Caco-2 (cell line): Measurements from ENCODE around the gene MICOS13. TPM values are rescaled to one million over a fixed set of nuclear protein-coding genes. Genes with fewer than 3 reads are reported as not detected.

Experiments used
- BruUV-seq: library from RNA; stranded (reverse); fragments of 400-500 nt; replicated peaks from 2 replicates; lab custom pipeline; 2021; lab: Mats Ljungman, UMichigan
- CTCF ChIA-PET: fragments of 300-600 bp; sonication (Branson Sonifier 250); formaldehyde crosslinking; loops from one replicate; lab custom pipeline; 2022; ENCODE audit warnings: antibody characterized with exemption; lab: Charles Lee
- POLR2A ChIA-PET: fragments of 300-600 bp; sonication (Branson Sonifier 250); formaldehyde crosslinking; loops from one replicate; lab custom pipeline; 2022; ENCODE audit warnings: antibody characterized with exemption; lab: Charles Lee
- DNase-seq, 2 experiments: peaks; one replicate each; pipeline versions ENCODE4 v3.0.0 to v3.0.0-alpha.2; 2020 to 2022
- H3K27me3 ChIP-seq: replicated peaks from 2 replicates; pipeline ENCODE4 v1.6.0; 2011; ENCODE audit warnings: low read length; ENCODE audit not compliant: control insufficient read depth, insufficient read depth
- H3K36me3 ChIP-seq: 2 replicates; pipeline ENCODE4 v1.5.1; 2011; ENCODE audit warnings: low read length; ENCODE audit not compliant: control insufficient read depth, insufficient read depth
- H3K4me1 ChIP-seq: fragments of 250-450 bp; sonication (Bioruptor Pico); 2 replicates; pipeline ENCODE4 v1.5.1; 2020; ENCODE audit warnings: mild to moderate bottlenecking
- H3K4me3 ChIP-seq: 2 replicates; pipeline ENCODE4 v1.5.1; 2011; ENCODE audit warnings: low read depth, mild to moderate bottlenecking, control low read depth, low read length
- H3K9me3 ChIP-seq: fragments of 250-450 bp; sonication (Bioruptor Pico); 2 replicates; pipeline ENCODE4 v1.5.1; 2020; ENCODE audit warnings: mild to moderate bottlenecking, moderate library complexity
- H3K27ac Mint-ChIP-seq: one replicate; pipeline ENCODE4 v1.8.0; 2022; ENCODE audit warnings: mixed read lengths; ENCODE audit not compliant: unreplicated experiment
- H3K27me3 Mint-ChIP-seq: one replicate; pipeline ENCODE4 v1.8.0; 2022; ENCODE audit warnings: mixed read lengths; ENCODE audit not compliant: insufficient read depth, unreplicated experiment
- H3K36me3 Mint-ChIP-seq: one replicate; pipeline ENCODE4 v1.8.0; 2022; ENCODE audit warnings: mild to moderate bottlenecking, mixed read lengths; ENCODE audit not compliant: insufficient read depth, unreplicated experiment
- H3K4me1 Mint-ChIP-seq: one replicate; pipeline ENCODE4 v1.8.0; 2022; ENCODE audit warnings: low read depth, mixed read lengths; ENCODE audit not compliant: unreplicated experiment
- H3K4me3 Mint-ChIP-seq: one replicate; pipeline ENCODE4 v1.8.0; 2022; ENCODE audit warnings: mild to moderate bottlenecking, moderate library complexity, mixed read lengths; ENCODE audit not compliant: unreplicated experiment
- H3K9me3 Mint-ChIP-seq: one replicate; pipeline ENCODE4 v1.8.0; 2022; ENCODE audit warnings: mixed read lengths; ENCODE audit not compliant: unreplicated experiment
- intact Hi-C: fragments of 100-400 bp; cut with micrococcal nuclease; formaldehyde crosslinking; loops from one replicate; pipeline ENCODE4 v1.10.0; 2022; ENCODE audit not compliant: unreplicated experiment
- total RNA-seq: library from RNA; stranded (reverse); gene quantifications from 2 replicates; pipeline ENCODE4 v1.2.3, GENCODE V29; 2022
- TF ChIP-seq, protein P1 (sequence below), 2 experiments: fragments of 200-600 bp in 1 of 2; IDR thresholded peaks; 1 replicate in 1 of 2; 2 replicates in 1 of 2; pipeline versions ENCODE4 v1.5.1 to v1.8.0; 2011 to 2022; ENCODE audit warnings: antibody characterized with exemption in 1 of 2, control low read depth in 1 of 2, inconsistent platforms in 1 of 2, low read depth in 1 of 2, low read length in 1 of 2, mild to moderate bottlenecking in 1 of 2, moderate library complexity in 1 of 2; ENCODE audit not compliant: insufficient read depth in 1 of 2, severe bottlenecking in 1 of 2, unreplicated experiment in 1 of 2

MICOS13 gene
- total RNA-seq, 1 experiment from 2014 or later = 43.1 TPM

- BruUV-seq = no TSS peak
- Histone ChIP-seq H3K9me3 (no peaks in the 10 kb centered on the region), H3K4me3 (no peak overlapping the region), H3K27me3 (no peaks in the 10 kb centered on the region), H3K4me1 (no peaks in the 10 kb centered on the region; the same call in 1 of the 2 replicates), H3K36me3 (no peaks in the 10 kb centered on the region)
- TF ChIP-seq, protein P1, sequence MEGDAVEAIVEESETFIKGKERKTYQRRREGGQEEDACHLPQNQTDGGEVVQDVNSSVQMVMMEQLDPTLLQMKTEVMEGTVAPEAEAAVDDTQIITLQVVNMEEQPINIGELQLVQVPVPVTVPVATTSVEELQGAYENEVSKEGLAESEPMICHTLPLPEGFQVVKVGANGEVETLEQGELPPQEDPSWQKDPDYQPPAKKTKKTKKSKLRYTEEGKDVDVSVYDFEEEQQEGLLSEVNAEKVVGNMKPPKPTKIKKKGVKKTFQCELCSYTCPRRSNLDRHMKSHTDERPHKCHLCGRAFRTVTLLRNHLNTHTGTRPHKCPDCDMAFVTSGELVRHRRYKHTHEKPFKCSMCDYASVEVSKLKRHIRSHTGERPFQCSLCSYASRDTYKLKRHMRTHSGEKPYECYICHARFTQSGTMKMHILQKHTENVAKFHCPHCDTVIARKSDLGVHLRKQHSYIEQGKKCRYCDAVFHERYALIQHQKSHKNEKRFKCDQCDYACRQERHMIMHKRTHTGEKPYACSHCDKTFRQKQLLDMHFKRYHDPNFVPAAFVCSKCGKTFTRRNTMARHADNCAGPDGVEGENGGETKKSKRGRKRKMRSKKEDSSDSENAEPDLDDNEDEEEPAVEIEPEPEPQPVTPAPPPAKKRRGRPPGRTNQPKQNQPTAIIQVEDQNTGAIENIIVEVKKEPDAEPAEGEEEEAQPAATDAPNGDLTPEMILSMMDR (IDR thresholded peaks at IDR 0.05; ENCODE audit: insufficient read depth in 1 of 2, low read depth in 1 of 2, low read length in 1 of 2, severe bottlenecking in 1 of 2, unreplicated experiment in 1 of 2) = no peak
- intact Hi-C loops = no loop called here
- H3K4me3 Mint-ChIP-seq = no peak overlapping the region
- peaks cover 15% of the 10 kb centered on the region for H3K4me1 Mint-ChIP-seq
- DNase-seq = no peak
- POLR2A ChIA-PET = no interaction called here
- no peaks in the 10 kb centered on the region for H3K9me3 Mint-ChIP-seq
- no peaks in the 10 kb centered on the region for H3K27me3 Mint-ChIP-seq
- H3K36me3 Mint-ChIP-seq = peaks cover 64% of the 10 kb centered on the region
- no peak overlapping the region for H3K27ac Mint-ChIP-seq
- CTCF ChIA-PET = no interaction called here
Observed at GRCh38 chr19:5678071-5678718, 2.1 kb downstream of the MICOS13 start.

DNA sequence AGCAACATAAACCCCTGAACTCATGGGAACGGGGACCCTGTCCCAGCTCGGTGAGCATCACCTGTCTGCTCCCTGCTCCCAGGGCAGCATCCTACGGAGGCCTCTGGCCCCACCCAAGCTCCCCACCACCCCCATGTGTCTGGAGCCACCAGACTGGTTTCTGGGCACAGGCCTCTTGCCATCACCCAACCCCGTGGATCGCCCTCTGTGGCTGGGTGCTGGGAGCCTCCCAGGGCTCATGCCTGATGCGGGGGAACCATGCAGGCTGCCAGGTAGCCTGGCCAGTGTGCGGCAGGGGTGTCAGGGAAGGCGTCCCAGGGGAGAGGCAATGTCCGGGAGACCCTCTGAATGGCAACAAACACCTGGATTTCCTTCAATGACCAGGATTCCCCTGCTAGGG is 2.7 kb downstream of the MICOS13 start:
- ChIA-PET POLR2A (no interaction called here), CTCF (no interaction called here)
- Mint-ChIP-seq H3K9me3 (no peaks in the 10 kb centered on the region), H3K36me3 (peaks cover 70% of the 10 kb centered on the region), H3K27ac (no peak overlapping the region), H3K27me3 (no peaks in the 10 kb centered on the region), H3K4me3 (no peak overlapping the region), H3K4me1 (peaks cover 15% of the 10 kb centered on the region)
- TF ChIP-seq, protein P1 (IDR thresholded peaks at IDR 0.05; ENCODE audit: insufficient read depth in 1 of 2, low read depth in 1 of 2, low read length in 1 of 2, severe bottlenecking in 1 of 2, unreplicated experiment in 1 of 2) = no peak
- no peaks in the 10 kb centered on the region for H3K27me3 ChIP-seq
- no peak overlapping the region for H3K4me3 ChIP-seq
- no peaks in the 10 kb centered on the region for H3K9me3 ChIP-seq
- no peaks in the 10 kb centered on the region for H3K36me3 ChIP-seq
- no peak for DNase-seq
- no TSS peak for BruUV-seq
- H3K4me1 ChIP-seq = no peaks in the 10 kb centered on the region; the same call in 1 of the 2 replicates
- intact Hi-C loops = no loop called here

GRCh38 chr19:5677136-5677535 is 3.2 kb downstream of the MICOS13 start:
- no peak for DNase-seq
- no peaks in the 10 kb centered on the region for H3K9me3 Mint-ChIP-seq
- intact Hi-C loops = no loop called here
- H3K27ac Mint-ChIP-seq = no peak overlapping the region
- CTCF ChIA-PET = no interaction called here
- Histone ChIP-seq H3K4me1 (no peaks in the 10 kb centered on the region; the same call in 1 of the 2 replicates), H3K4me3 (no peak overlapping the region), H3K27me3 (no peaks in the 10 kb centered on the region), H3K36me3 (no peaks in the 10 kb centered on the region), H3K9me3 (no peaks in the 10 kb centered on the region)
- no TSS peak for BruUV-seq
- H3K4me3 Mint-ChIP-seq = no peak overlapping the region
- TF ChIP-seq, protein P1 (IDR thresholded peaks at IDR 0.05; ENCODE audit: insufficient read depth in 1 of 2, low read depth in 1 of 2, low read length in 1 of 2, severe bottlenecking in 1 of 2, unreplicated experiment in 1 of 2) = no peak
- POLR2A ChIA-PET = interaction anchor here (0.7 kb wide), 1 partner anchor 96 kb away, joined by 4 read pairs; no protein-coding TSS in a partner anchor
- peaks cover 74% of the 10 kb centered on the region for H3K36me3 Mint-ChIP-seq
- H3K4me1 Mint-ChIP-seq = peaks cover 15% of the 10 kb centered on the region
- H3K27me3 Mint-ChIP-seq = no peaks in the 10 kb centered on the region
